Kidney (tissue), 14 donors: ENCODE measurements around the gene SLC41A3. TPM values are rescaled to one million over a fixed set of nuclear protein-coding genes. Genes with fewer than 3 reads are reported as not detected.

Experiments used
- DNase-seq, 5 donors: peaks; one replicate each; pipeline ENCODE4 v3.0.0-alpha.2; 2013 to 2020
- FAIRE-seq: peaks from 2 replicates; lab custom pipeline; 2012; peaks lifted over from hg19 to GRCh38; lab: Jason Lieb, UNC
- H3K27ac ChIP-seq, 2 donors: one replicate each; pipeline ENCODE4 v1.7.0; 2013; ENCODE audit warnings: low read depth in 2 of 2, low read length in 2 of 2, inconsistent platforms in 1 of 2
- H3K27me3 ChIP-seq: one replicate; pipeline ENCODE4 v1.7.1; 2013; ENCODE audit warnings: low read length, inconsistent platforms; ENCODE audit not compliant: control insufficient read depth, insufficient read depth
- H3K36me3 ChIP-seq, 3 donors: one replicate each; pipeline versions ENCODE4 v1.7.0 to v1.7.1; 2013; ENCODE audit warnings: low read length in 3 of 3, control low read depth in 1 of 3, inconsistent platforms in 1 of 3; ENCODE audit not compliant: insufficient read depth in 3 of 3, control insufficient read depth in 2 of 3
- H3K4me1 ChIP-seq, 3 donors: one replicate each; pipeline versions ENCODE4 v1.7.0 to v1.7.1; 2013; ENCODE audit warnings: low read length in 3 of 3, inconsistent platforms in 1 of 3, low read depth in 1 of 3; ENCODE audit not compliant: control insufficient read depth in 2 of 3, insufficient read depth in 2 of 3
- H3K4me3 ChIP-seq, 3 donors: one replicate each; pipeline versions ENCODE4 v1.7.0 to v1.8.1; 2013; ENCODE audit warnings: low read length in 3 of 3, control low read depth in 1 of 3, inconsistent platforms in 1 of 3
- H3K9ac ChIP-seq, 3 donors: one replicate each; pipeline versions ENCODE4 v1.7.0 to v1.7.1; 2013; ENCODE audit warnings: low read length in 3 of 3, control low read depth in 1 of 3, inconsistent platforms in 1 of 3
- H3K9me3 ChIP-seq, 3 donors: one replicate each; pipeline versions ENCODE4 v1.7.0 to v1.7.1; 2013; ENCODE audit warnings: low read length in 3 of 3, control low read depth in 1 of 3, inconsistent platforms in 1 of 3; ENCODE audit not compliant: control insufficient read depth in 2 of 3, insufficient read depth in 1 of 3
- intact Hi-C: fragments of 100-400 bp; cut with DNase I; formaldehyde crosslinking; loops from one replicate; pipeline ENCODE4 v1.11.1; 2022
- polyA plus RNA-seq: library from polyadenylated mRNA; stranded (reverse); fragments of 350-450 nt; fragmentation: Illumina TruSeq; extraction: RNeasy Lipid Tissue Mini Kit (QIAGEN cat#74804); gene quantifications from one replicate; pipeline ENCODE4 v1.2.3, GENCODE V29; 2014; ENCODE audit warnings: low read depth, low replicate concordance; ENCODE audit not compliant: insufficient read depth
- total RNA-seq: library from RNA; stranded (reverse); fragmentation: NEBNext Ultra II Directional; extraction: Animal tissue kit (Norgen Biotek cat#: 25700); gene quantifications from one replicate; pipeline ENCODE4 v1.2.1, GENCODE V29; 2021
- TF ChIP-seq, protein P1 (sequence below): IDR thresholded peaks from 3 replicates; pipeline ENCODE4 v1.5.1; 2012; ENCODE audit warnings: mild to moderate bottlenecking, moderate library complexity, borderline replicate concordance; ENCODE audit not compliant: insufficient read depth; ENCODE audit errors: extremely low read depth
- donor health status: control.
- donor health status: control.
- donor health status: control.
- donor health status: control.
- donor health status: control.
- donor health status: DM: yes; HTN: yes; CAD: no.
- donor health status: Normal renal cell carcinoma (clear cell type).

Gene SLC41A3
- total and polyA plus RNA-seq, 2 donors from 2014 or later: 31.6 to 74.3 TPM

DNA sequence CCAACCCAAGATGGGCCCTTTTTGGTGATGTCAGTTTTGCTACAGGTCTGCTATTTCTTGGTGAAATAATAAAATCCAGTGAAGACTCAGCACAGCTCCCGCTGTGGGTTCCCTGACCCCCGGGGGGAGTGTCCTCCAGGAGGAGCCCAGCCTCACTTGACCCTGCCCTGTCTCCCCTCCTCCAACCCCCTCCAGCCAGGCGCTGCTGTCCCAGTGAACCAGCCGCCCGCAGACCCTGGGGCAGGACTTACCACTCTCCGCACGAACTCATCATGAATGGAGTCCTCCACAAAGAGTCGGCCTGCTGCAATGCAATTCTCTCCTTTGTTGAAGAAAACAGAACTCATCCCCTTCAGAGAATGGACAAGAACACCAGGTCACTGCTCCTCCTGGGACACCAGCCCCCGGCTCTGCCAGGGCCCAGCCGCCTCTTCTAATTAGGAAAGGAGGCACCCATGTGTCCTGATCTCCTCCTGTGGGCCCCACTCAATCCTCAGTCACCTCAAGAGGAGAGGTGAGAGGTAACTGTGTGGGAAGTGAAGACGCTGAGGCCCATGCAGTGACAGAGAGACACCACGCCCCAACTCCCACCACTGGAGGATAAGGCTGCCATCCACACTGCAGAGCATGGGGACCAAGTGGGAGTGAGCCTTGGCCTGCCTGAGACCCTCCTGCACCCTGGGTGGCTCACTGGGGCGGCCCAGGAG, 28.8 kb upstream of the SLC41A3 start:
- TF ChIP-seq, protein P1, sequence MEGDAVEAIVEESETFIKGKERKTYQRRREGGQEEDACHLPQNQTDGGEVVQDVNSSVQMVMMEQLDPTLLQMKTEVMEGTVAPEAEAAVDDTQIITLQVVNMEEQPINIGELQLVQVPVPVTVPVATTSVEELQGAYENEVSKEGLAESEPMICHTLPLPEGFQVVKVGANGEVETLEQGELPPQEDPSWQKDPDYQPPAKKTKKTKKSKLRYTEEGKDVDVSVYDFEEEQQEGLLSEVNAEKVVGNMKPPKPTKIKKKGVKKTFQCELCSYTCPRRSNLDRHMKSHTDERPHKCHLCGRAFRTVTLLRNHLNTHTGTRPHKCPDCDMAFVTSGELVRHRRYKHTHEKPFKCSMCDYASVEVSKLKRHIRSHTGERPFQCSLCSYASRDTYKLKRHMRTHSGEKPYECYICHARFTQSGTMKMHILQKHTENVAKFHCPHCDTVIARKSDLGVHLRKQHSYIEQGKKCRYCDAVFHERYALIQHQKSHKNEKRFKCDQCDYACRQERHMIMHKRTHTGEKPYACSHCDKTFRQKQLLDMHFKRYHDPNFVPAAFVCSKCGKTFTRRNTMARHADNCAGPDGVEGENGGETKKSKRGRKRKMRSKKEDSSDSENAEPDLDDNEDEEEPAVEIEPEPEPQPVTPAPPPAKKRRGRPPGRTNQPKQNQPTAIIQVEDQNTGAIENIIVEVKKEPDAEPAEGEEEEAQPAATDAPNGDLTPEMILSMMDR: no peak
- H3K27ac ChIP-seq: no peak overlapping the region
- H3K36me3 ChIP-seq: peaks cover 0 to 46% (median 30%) of the 10 kb centered on the region in 3 donors
- no peaks in the 10 kb centered on the region for H3K27me3 ChIP-seq
- FAIRE-seq (no peak), DNase-seq (peak in 2 of 5 donors; percentile 7 to 57)
- no peak overlapping the region for H3K4me3 ChIP-seq
- no peaks in the 10 kb centered on the region for H3K4me1 ChIP-seq
- H3K9me3 ChIP-seq: no peaks in the 10 kb centered on the region
- H3K9ac ChIP-seq: no peak overlapping the region
- intact Hi-C loops: no loop called here

DNA sequence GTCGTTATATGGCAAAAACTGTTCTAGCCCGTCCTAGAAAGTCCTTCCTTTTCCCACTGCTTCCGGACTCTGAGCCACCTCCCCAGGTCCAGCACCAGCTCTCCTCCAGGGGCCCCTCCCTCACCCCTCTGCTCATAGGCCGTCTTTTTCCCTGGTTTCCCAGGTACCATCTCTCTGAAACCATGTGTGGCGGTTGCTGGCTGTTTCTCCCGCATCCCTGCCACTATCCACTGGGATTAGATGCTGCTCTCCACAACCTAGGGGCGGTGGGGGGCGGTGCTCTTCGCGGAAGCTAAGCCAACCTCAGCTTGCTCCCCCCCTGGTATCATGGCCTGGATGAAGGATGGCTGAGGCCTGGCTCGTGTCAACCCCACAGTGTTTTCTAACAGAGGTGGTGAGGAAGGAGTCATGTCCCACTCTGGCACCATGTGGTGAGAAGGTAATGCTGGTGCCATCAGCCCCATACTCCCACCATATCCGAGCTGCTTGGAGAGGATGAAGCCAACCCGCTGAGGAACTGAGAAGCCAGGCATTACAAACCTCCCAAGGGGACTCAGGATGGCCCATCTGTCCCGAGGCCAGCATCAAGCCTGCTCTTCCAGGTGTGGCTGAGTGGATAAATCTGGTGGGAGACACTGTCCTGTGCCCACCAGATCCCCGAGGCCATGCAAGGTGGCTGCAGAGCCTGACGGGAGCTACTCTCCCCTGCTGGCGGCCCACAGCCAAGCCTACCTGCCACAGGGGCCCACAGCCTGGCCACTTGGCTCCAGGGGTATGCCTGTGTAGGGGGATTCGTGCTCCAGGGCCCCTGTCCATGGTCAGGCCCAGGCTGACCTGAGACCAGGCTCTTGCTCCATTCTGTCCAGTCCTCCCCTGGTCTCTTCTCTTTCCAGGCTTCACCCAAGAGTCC, 27.9 kb upstream of the SLC41A3 start:
- H3K9me3 ChIP-seq: no peaks in the 10 kb centered on the region
- no peak overlapping the region for H3K4me3 ChIP-seq
- TF ChIP-seq, protein P1: no peak
- H3K27me3 ChIP-seq: no peaks in the 10 kb centered on the region
- no peak overlapping the region for H3K9ac ChIP-seq
- DNase-seq (peak in 2 of 5 donors; percentile 22 to 58), FAIRE-seq (no peak)
- peaks cover 0 to 45% (median 36%) of the 10 kb centered on the region in 3 donors for H3K36me3 ChIP-seq
- H3K27ac ChIP-seq: no peak overlapping the region
- intact Hi-C loops: no loop called here
- H3K4me1 ChIP-seq: no peaks in the 10 kb centered on the region

DNA sequence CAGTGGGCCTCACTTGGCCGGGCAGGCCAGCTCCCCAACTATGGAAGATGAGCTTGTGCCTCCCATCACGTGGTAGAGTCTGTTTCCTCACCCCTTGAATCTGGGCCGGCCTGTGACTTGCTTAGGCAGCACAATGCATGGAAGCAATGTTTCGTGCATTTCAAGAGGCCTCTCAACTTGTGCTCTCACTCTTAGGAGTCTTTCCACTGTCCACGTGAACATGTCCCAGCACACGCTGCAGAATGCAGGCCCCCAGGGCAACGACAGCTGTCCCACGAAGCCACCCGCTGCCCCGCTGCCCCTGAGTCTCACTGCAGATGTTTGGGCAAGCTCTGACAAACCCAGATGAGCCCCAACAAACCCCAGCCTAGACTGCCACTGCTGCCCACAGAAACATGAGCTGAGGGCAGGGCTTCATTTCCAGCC, 27.2 kb upstream of the SLC41A3 start:
- intact Hi-C loops: no loop called here
- FAIRE-seq: no peak
- no peaks in the 10 kb centered on the region for H3K4me1 ChIP-seq
- H3K27ac ChIP-seq: no peak overlapping the region
- DNase-seq: peak in 2 of 5 donors; percentile 13 to 45
- H3K4me3 ChIP-seq: no peak overlapping the region
- TF ChIP-seq, protein P1: no peak
- no peaks in the 10 kb centered on the region for H3K9me3 ChIP-seq
- no peaks in the 10 kb centered on the region for H3K27me3 ChIP-seq
- H3K9ac ChIP-seq: no peak overlapping the region
- H3K36me3 ChIP-seq: peaks cover 0 to 45% (median 36%) of the 10 kb centered on the region in 3 donors
